MM.1S (cell line): ENCODE data around the gene CHID1.

Experiments
- CTCF ChIP-seq: fragments of 300-600 bp; sonication (generic); IDR thresholded peaks from 2 replicates; pipeline ENCODE4 v1.5.1; 2016; ENCODE audit warnings: antibody characterized with exemption, low read length, mixed read lengths
- EZH2 ChIP-seq: fragments of 300-600 bp; sonication (generic); optimal IDR thresholded peaks from 2 replicates; pipeline ENCODE3; 2017; ENCODE audit warnings: low read depth, mild to moderate bottlenecking, antibody characterized with exemption, low read length, mixed read lengths

- TF ChIP-seq CTCF (no peak), EZH2 (no peak)
Measured at GRCh38 chr11:845872-846495, 64.6 kb downstream of the CHID1 start.
